K562 (cell line): ENCODE results near the gene ATG14. TPM values are rescaled to one million over a fixed set of nuclear protein-coding genes. Genes with fewer than 3 reads are reported as not detected.
A peak's percentile ranks its signal among the peaks of the same experiment; 100 is the strongest.

ENCODE experiments used
- ATAC-seq: fragments of 200-7000 bp; cut with Tn5 transposase; 3 replicates; pipeline ENCODE4 v1.9.1; 2020; ENCODE audit warnings: moderate library complexity
- BruUV-seq: library from RNA; stranded (reverse); fragments of 400-500 nt; replicated peaks from 2 replicates; lab custom pipeline; 2021; lab: Mats Ljungman, UMichigan
- CTCF ChIA-PET: fragments of 300-600 bp; formaldehyde crosslinking; extraction: SDS; loops from one replicate; lab custom pipeline; 2021; ENCODE audit warnings: low intra/inter-chr PET ratio; lab: Yijun Ruan, JAX
- POLR2A ChIA-PET: fragments of 300-600, 350-650 bp; sonication (Branson Sonifier 250); formaldehyde crosslinking; extraction: SDS; loops from one replicate; lab custom pipeline; 2021; ENCODE audit warnings: antibody characterized with exemption, inconsistent platforms; lab: Yijun Ruan, JAX
- DNase-seq, 4 experiments: peaks; one replicate each; pipeline versions ENCODE4 v3.0.0 to v3.0.0-alpha.2; 2011 to 2018; ENCODE audit warnings: low spot score in 3 of 4, mixed read lengths in 3 of 4; ENCODE audit errors: extremely low read depth in 1 of 4
- FAIRE-seq: peaks from 2 replicates; lab custom pipeline; 2011; peaks lifted over from hg19 to GRCh38; lab: Jason Lieb, UNC
- H2AFZ ChIP-seq: 2 replicates; pipeline ENCODE4 v1.6.0; 2011; ENCODE audit warnings: low read depth, low read length, control low read depth, inconsistent platforms
- H3K27ac ChIP-seq: fragments of 200-600 bp; 3 replicates; pipeline ENCODE4 v1.8.0; 2011; ENCODE audit warnings: low read depth, mild to moderate bottlenecking, control low read depth, inconsistent platforms, low read length, moderate library complexity, mixed read lengths; ENCODE audit errors: extremely low read depth
- H3K27me3 ChIP-seq, 2 experiments: fragments of 300-600 bp in 1 of 2; 2 replicates in 1 of 2; 3 replicates in 1 of 2; pipeline versions ENCODE4 v1.6.0 to v1.8.0; 2011; ENCODE audit warnings: inconsistent platforms in 2 of 2, low read length in 2 of 2, mild to moderate bottlenecking in 1 of 2, mixed read lengths in 1 of 2, moderate library complexity in 1 of 2; ENCODE audit not compliant: control insufficient read depth in 2 of 2, insufficient read depth in 2 of 2
- H3K36me3 ChIP-seq: fragments of 300-600 bp; 3 replicates; pipeline ENCODE4 v1.8.0; 2011; ENCODE audit warnings: mild to moderate bottlenecking, low read length, inconsistent platforms; ENCODE audit not compliant: control insufficient read depth, insufficient read depth
- H3K4me1 ChIP-seq, 2 experiments: fragments of 200-600 bp in 1 of 2; replicated peaks in 1 of 2; 2 replicates in 1 of 2; 3 replicates in 1 of 2; pipeline versions ENCODE4 v1.5.1 to v1.8.0; 2011; ENCODE audit warnings: inconsistent platforms in 2 of 2, low read length in 2 of 2, mild to moderate bottlenecking in 1 of 2, mixed read lengths in 1 of 2, moderate library complexity in 1 of 2; ENCODE audit not compliant: control insufficient read depth in 2 of 2, insufficient read depth in 2 of 2
- H3K4me2 ChIP-seq: 2 replicates; pipeline ENCODE4 v1.6.1; 2011; ENCODE audit warnings: low read length, control low read depth, inconsistent platforms, mixed read lengths; ENCODE audit not compliant: insufficient read depth
- H3K4me3 ChIP-seq: fragments of 200-600 bp; sonication (generic), shearing (Covaris generic); 2 replicates; pipeline ENCODE4 v1.5.1; 2016; ENCODE audit warnings: control low read depth, inconsistent platforms
- H3K79me2 ChIP-seq: fragments of 200-600 bp; 3 replicates; pipeline ENCODE4 v1.8.0; 2011; ENCODE audit warnings: low read length, inconsistent platforms; ENCODE audit not compliant: control insufficient read depth, insufficient read depth
- H3K9ac ChIP-seq, 2 experiments: 2 replicates each; pipeline versions ENCODE4 v1.6.0 to v1.6.1; 2011; ENCODE audit warnings: low read depth in 2 of 2, low read length in 2 of 2, control low read depth in 1 of 2, inconsistent platforms in 1 of 2, mild to moderate bottlenecking in 1 of 2, mixed read lengths in 1 of 2; ENCODE audit not compliant: insufficient read depth in 1 of 2
- H3K9me1 ChIP-seq: one replicate; pipeline ENCODE4 v1.6.0; 2011; ENCODE audit warnings: inconsistent platforms, mild to moderate bottlenecking, low read length, moderate library complexity; ENCODE audit not compliant: control insufficient read depth, insufficient read depth
- H3K9me3 ChIP-seq: replicated peaks from 2 replicates; pipeline ENCODE4 v1.5.1; 2011; ENCODE audit warnings: low read depth, low read length, inconsistent platforms; ENCODE audit not compliant: control insufficient read depth, insufficient read depth
- H4K20me1 ChIP-seq: replicated peaks from 2 replicates; pipeline ENCODE4 v1.6.1; 2011; ENCODE audit warnings: low read length, inconsistent platforms, mixed read lengths; ENCODE audit not compliant: control insufficient read depth, insufficient read depth
- ARID1B ChIP-seq: fragments of 450-650 bp; IDR thresholded peaks from 2 replicates; pipeline ENCODE4 v1.6.1; 2016; ENCODE audit warnings: antibody characterized with exemption, mild to moderate bottlenecking, inconsistent platforms
- ATF7 ChIP-seq: fragments of 450-650 bp; IDR thresholded peaks from 2 replicates; pipeline ENCODE4 v1.7.1; 2014; ENCODE audit warnings: mild to moderate bottlenecking, moderate library complexity
- GATAD2A ChIP-seq: fragments of 450-650 bp; IDR thresholded peaks from 2 replicates; pipeline ENCODE4 v1.6.1; 2017
- NELFE ChIP-seq: IDR thresholded peaks from 2 replicates; pipeline ENCODE4 v1.6.1; 2011; ENCODE audit warnings: mild to moderate bottlenecking; ENCODE audit not compliant: insufficient read depth, insufficient read length
- RAD21 ChIP-seq, 2 experiments: fragments of 250-450 bp in 1 of 2; fragments of 450-650 bp in 1 of 2; sonication (Bioruptor Pico) in 1 of 2; formaldehyde crosslinking in 1 of 2; IDR thresholded peaks in 1 of 2; conservative IDR thresholded peaks in 1 of 2; 2 replicates each; pipeline versions ENCODE4 v1.4.0 to v1.8.0; 2020 to 2022; ENCODE audit warnings: mild to moderate bottlenecking in 2 of 2, moderate library complexity in 1 of 2
- SMC3 ChIP-seq: conservative IDR thresholded peaks from 2 replicates; pipeline ENCODE4 v1.6.1; 2011; ENCODE audit warnings: low read depth, low read length, improper control_type of control experiment; ENCODE audit not compliant: insufficient read depth
- ZNF79 ChIP-seq: fragments of 250-450 bp; sonication (Bioruptor Pico); IDR thresholded peaks from 2 replicates; pipeline ENCODE4 v1.4.0; 2020; ENCODE audit warnings: low read depth, mild to moderate bottlenecking, moderate library complexity
- WGBS: fragments of 100-300 bp; shearing (Covaris generic); methylation state at CpG from one replicate; pipeline ENCODE4 v1.1.6; 2016; ENCODE audit warnings: low coverage, mixed read lengths; ENCODE audit not compliant: insufficient coverage; ENCODE audit errors: missing lambda C conversion rate; 5-methylcytosine and 5-hydroxymethylcytosine counted together
- in situ Hi-C: fragments of 300-500 bp; cut with MboI; formaldehyde crosslinking; loops from 4 replicates; pipeline ENCODE4 v1.15.0; 2018; ENCODE audit warnings: inconsistent platforms, mixed read lengths
- intact Hi-C: fragments of 100-400 bp; cut with micrococcal nuclease; formaldehyde crosslinking; loops from 2 replicates; pipeline ENCODE4 v1.14.2; 2022
- polyA plus RNA-seq, 8 experiments: library from polyadenylated mRNA; depleted of rRNA in 4 of 8; stranded (reverse) in 5 of 8; unstranded in 3 of 8; fragments of >200 nt; fragmentation: Nextera tagmentation in 2 of 8; fragmentation: Illumina TruSeq in 1 of 8; extraction: Ambion mirVana in 2 of 8; extraction: Trizol in 1 of 8; gene quantifications; 2 replicates each; pipeline versions ENCODE4 v1.2.1 to v1.2.3, GENCODE V29; 2011 to 2014; ENCODE audit warnings: inconsistent platforms in 1 of 8, missing spikeins in 1 of 8
- total RNA-seq, 7 experiments: library from RNA; depleted of rRNA in 6 of 7; stranded (reverse); fragments of >200 nt in 6 of 7; fragmentation: Illumina TruSeq in 2 of 7; extraction: Trizol in 2 of 7; gene quantifications; 2 replicates each; pipeline versions ENCODE4 v1.2.1 to v1.2.3, GENCODE V29; 2011 to 2021; ENCODE audit warnings: low replicate concordance in 1 of 7
- TF ChIP-seq, protein P1 (sequence below): fragments of 450-650 bp; IDR thresholded peaks from 2 replicates; pipeline ENCODE4 v1.6.1; 2018; ENCODE audit not compliant: partially characterized antibody
- TF ChIP-seq, protein P2 (sequence below): fragments of 450-650 bp; IDR thresholded peaks from 2 replicates; pipeline ENCODE4 v1.6.1; 2016; ENCODE audit warnings: missing biosample characterization, missing genetic modification characterization
- TF ChIP-seq, protein P3 (sequence below): sonication (generic); formaldehyde crosslinking; IDR thresholded peaks from 2 replicates; pipeline ENCODE4 v1.8.0; 2022; ENCODE audit warnings: mild to moderate bottlenecking, low read depth, missing genetic modification reagents
- TF ChIP-seq, protein P4 (sequence below), 3 experiments: IDR thresholded peaks in 2 of 3; conservative IDR thresholded peaks in 1 of 3; 2 replicates each; pipeline ENCODE4 v1.5.1; 2011 to 2012; ENCODE audit warnings: low read length in 3 of 3, mild to moderate bottlenecking in 3 of 3, control low read depth in 2 of 3, improper control_type of control experiment in 1 of 3, inconsistent platforms in 1 of 3, low read depth in 1 of 3, mixed read lengths in 1 of 3, moderate library complexity in 1 of 3; ENCODE audit not compliant: insufficient read depth in 2 of 3

Gene ATG14
- total and polyA plus RNA-seq, 9 of the 15 experiments (the other 6 are each of a cell fraction or from before 2014, with no cell fraction given), result 0.55 to 4.2 (median 3.5) TPM

DNA sequence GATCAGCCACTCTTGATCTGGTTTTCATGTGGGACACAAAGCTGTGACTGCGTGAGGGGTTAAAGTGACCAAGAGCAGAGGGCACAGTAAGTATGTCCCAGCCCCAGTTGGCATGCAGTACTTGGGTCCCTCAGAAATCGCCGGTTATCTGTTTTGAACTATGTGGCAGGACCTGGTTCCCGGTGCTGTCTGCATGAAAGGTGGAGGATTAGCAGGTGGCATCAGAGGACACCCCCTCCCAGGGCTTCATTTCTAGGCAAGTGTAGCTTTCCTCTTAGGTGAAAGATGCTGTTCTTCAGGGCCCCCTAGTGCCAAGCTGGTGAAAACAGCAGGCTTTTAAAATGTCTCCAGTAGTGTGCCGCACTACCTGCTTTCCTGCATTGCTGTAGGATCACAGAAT is 57.1 kb downstream of the ATG14 start:
- H3K27me3 ChIP-seq, result no peaks in the 10 kb centered on the region
- no peak overlapping the region for H3K9ac ChIP-seq
- no peak overlapping the region for H3K27ac ChIP-seq
- intact Hi-C loops, result loop anchor here (2.0 kb wide), 2 partner anchors 84 to 142 kb away; partner anchors contain the start of gene FBXO34
- 58% methylated on average over 5 of the region's 5 CpGs for WGBS
- peak; percentile 93 for ATAC-seq
- in situ Hi-C loops, result no loop called here
- no peak overlapping the region for H3K4me3 ChIP-seq
- H2AFZ ChIP-seq, result no peak overlapping the region
- ChIA-PET CTCF (interaction anchor here (0.6 kb wide), 1 partner anchor 84 kb away, joined by 3 read pairs; no protein-coding TSS in a partner anchor), POLR2A (interaction anchor here (0.9 to 1.2 kb wide), 3 partner anchors 11 to 23 kb away, joined by 3 read pairs; no protein-coding TSS in a partner anchor)
- no peak for TF ChIP-seq ZNF79 (CRISPR knock-in tag)
- TF ChIP-seq, protein P1, sequence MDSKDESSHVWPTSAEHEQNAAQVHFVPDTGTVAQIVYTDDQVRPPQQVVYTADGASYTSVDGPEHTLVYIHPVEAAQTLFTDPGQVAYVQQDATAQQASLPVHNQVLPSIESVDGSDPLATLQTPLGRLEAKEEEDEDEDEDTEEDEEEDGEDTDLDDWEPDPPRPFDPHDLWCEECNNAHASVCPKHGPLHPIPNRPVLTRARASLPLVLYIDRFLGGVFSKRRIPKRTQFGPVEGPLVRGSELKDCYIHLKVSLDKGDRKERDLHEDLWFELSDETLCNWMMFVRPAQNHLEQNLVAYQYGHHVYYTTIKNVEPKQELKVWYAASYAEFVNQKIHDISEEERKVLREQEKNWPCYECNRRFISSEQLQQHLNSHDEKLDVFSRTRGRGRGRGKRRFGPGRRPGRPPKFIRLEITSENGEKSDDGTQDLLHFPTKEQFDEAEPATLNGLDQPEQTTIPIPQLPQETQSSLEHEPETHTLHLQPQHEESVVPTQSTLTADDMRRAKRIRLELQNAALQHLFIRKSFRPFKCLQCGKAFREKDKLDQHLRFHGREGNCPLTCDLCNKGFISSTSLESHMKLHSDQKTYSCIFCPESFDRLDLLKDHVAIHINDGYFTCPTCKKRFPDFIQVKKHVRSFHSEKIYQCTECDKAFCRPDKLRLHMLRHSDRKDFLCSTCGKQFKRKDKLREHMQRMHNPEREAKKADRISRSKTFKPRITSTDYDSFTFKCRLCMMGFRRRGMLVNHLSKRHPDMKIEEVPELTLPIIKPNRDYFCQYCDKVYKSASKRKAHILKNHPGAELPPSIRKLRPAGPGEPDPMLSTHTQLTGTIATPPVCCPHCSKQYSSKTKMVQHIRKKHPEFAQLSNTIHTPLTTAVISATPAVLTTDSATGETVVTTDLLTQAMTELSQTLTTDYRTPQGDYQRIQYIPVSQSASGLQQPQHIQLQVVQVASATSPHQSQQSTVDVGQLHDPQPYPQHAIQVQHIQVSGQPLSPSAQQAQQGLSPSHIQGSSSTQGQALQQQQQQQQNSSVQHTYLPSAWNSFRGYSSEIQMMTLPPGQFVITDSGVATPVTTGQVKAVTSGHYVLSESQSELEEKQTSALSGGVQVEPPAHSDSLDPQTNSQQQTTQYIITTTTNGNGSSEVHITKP, result peak; percentile 47
- TF ChIP-seq SMC3, result 0 out of 2 replicates have a peak, but pooled peaks have one; percentile 13
- TF ChIP-seq ATF7, result no peak
- no peak for TF ChIP-seq ARID1B
- TF ChIP-seq RAD21 (CRISPR knock-in tag; conservative IDR thresholded peaks at IDR 0.05 in 1 of 2, IDR thresholded peaks at IDR 0.05 in 1 of 2), result peak; percentile 27 to 62; a peak in 3 of 4 replicates
- TF ChIP-seq GATAD2A, result no peak
- TF ChIP-seq NELFE, result no peak
- TF ChIP-seq, protein P2, sequence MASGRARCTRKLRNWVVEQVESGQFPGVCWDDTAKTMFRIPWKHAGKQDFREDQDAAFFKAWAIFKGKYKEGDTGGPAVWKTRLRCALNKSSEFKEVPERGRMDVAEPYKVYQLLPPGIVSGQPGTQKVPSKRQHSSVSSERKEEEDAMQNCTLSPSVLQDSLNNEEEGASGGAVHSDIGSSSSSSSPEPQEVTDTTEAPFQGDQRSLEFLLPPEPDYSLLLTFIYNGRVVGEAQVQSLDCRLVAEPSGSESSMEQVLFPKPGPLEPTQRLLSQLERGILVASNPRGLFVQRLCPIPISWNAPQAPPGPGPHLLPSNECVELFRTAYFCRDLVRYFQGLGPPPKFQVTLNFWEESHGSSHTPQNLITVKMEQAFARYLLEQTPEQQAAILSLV, result no peak
- TF ChIP-seq, protein P3, sequence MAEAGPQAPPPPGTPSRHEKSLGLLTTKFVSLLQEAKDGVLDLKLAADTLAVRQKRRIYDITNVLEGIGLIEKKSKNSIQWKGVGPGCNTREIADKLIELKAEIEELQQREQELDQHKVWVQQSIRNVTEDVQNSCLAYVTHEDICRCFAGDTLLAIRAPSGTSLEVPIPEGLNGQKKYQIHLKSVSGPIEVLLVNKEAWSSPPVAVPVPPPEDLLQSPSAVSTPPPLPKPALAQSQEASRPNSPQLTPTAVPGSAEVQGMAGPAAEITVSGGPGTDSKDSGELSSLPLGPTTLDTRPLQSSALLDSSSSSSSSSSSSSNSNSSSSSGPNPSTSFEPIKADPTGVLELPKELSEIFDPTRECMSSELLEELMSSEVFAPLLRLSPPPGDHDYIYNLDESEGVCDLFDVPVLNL (CRISPR knock-in tag), result no peak
- TF ChIP-seq, protein P4, sequence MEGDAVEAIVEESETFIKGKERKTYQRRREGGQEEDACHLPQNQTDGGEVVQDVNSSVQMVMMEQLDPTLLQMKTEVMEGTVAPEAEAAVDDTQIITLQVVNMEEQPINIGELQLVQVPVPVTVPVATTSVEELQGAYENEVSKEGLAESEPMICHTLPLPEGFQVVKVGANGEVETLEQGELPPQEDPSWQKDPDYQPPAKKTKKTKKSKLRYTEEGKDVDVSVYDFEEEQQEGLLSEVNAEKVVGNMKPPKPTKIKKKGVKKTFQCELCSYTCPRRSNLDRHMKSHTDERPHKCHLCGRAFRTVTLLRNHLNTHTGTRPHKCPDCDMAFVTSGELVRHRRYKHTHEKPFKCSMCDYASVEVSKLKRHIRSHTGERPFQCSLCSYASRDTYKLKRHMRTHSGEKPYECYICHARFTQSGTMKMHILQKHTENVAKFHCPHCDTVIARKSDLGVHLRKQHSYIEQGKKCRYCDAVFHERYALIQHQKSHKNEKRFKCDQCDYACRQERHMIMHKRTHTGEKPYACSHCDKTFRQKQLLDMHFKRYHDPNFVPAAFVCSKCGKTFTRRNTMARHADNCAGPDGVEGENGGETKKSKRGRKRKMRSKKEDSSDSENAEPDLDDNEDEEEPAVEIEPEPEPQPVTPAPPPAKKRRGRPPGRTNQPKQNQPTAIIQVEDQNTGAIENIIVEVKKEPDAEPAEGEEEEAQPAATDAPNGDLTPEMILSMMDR (IDR thresholded peaks at IDR 0.05 in 2 of 3, conservative IDR thresholded peaks at IDR 0.05 in 1 of 3; ENCODE audit: insufficient read depth in 2 of 3, low read depth in 1 of 3, low read length in 3 of 3), result peak; percentile 63 to 77 (median 64)
- no peaks in the 10 kb centered on the region for H4K20me1 ChIP-seq
- peaks cover 45% of the 10 kb centered on the region for H3K36me3 ChIP-seq
- H3K4me2 ChIP-seq, result no peak overlapping the region
- peak; percentile 79 for FAIRE-seq
- H3K9me1 ChIP-seq, result no peaks in the 10 kb centered on the region
- H3K79me2 ChIP-seq, result no peaks in the 10 kb centered on the region
- DNase-seq, result peak in 3 of 4 experiments; percentile 13 to 56 (median 48)
- no peaks in the 10 kb centered on the region for H3K4me1 ChIP-seq
- BruUV-seq, result no TSS peak
- no peaks in the 10 kb centered on the region for H3K9me3 ChIP-seq
